OCI-LY3 (cell line): Measurements from ENCODE around the gene CXCL14.

Source experiments
- CTCF ChIP-seq: fragments of 200-600, 300-600 bp; sonication (generic); IDR thresholded peaks from 2 replicates; pipeline ENCODE4 v1.5.1; 2014; ENCODE audit warnings: antibody characterized with exemption, low read length, low read depth
- EZH2phosphoT487 ChIP-seq: fragments of 200-600 bp; shearing (Covaris generic); IDR thresholded peaks from 2 replicates; pipeline ENCODE4 v1.6.1; 2018; ENCODE audit warnings: antibody characterized with exemption, mixed run types, low read depth

- TF ChIP-seq CTCF (no peak), EZH2phosphoT487 (no peak)
These were observed 7.7 kb downstream of the CXCL14 start for GRCh38 chr5:135571066-135571609.
